K562 (cell line): ENCODE results near the gene FCHO1. TPM values are rescaled to one million over a fixed set of nuclear protein-coding genes. Genes with fewer than 3 reads are reported as not detected.
A peak's percentile ranks its signal among the peaks of the same experiment; 100 is the strongest.

Experiments used
- BCLAF1 ChIP-seq, 2 experiments: fragments of 450-650 bp in 1 of 2; IDR thresholded peaks; 2 replicates each; pipeline ENCODE4 v1.6.1; 2011 to 2017; ENCODE audit warnings: low read depth in 2 of 2, antibody characterized with exemption in 1 of 2, borderline replicate concordance in 1 of 2, low read length in 1 of 2, mild to moderate bottlenecking in 1 of 2, mixed read lengths in 1 of 2; ENCODE audit not compliant: control insufficient read depth in 1 of 2
- CTBP1 ChIP-seq: fragments of 450-650 bp; IDR thresholded peaks from 2 replicates; pipeline ENCODE4 v1.6.1; 2016; ENCODE audit warnings: borderline replicate concordance
- DPF2 ChIP-seq: fragments of 450-650 bp; IDR thresholded peaks from 2 replicates; pipeline ENCODE4 v1.6.1; 2016
- EGR1 ChIP-seq: fragments of 450-650 bp; conservative IDR thresholded peaks from 2 replicates; pipeline ENCODE4 v1.6.1; 2017; ENCODE audit warnings: mild to moderate bottlenecking
- ETV6 ChIP-seq, 3 experiments: fragments of 150-350 bp in 1 of 3; sonication (generic) in 1 of 3; formaldehyde crosslinking in 1 of 3; IDR thresholded peaks; 2 replicates each; pipeline versions ENCODE4 v1.6.1 to v1.8.0; 2014 to 2022; ENCODE audit warnings: borderline replicate concordance in 2 of 3, low read depth in 2 of 3, antibody characterized with exemption in 1 of 3, low read length in 1 of 3, mild to moderate bottlenecking in 1 of 3, missing genetic modification reagents in 1 of 3
- GTF3C2 ChIP-seq: IDR thresholded peaks from 3 replicates; pipeline ENCODE4 v1.6.1; 2011; ENCODE audit warnings: borderline replicate concordance, mild to moderate bottlenecking, moderate library complexity; ENCODE audit not compliant: insufficient read length; ENCODE audit errors: extremely low read depth
- KLF16 ChIP-seq: IDR thresholded peaks from 2 replicates; pipeline ENCODE4 v1.6.1; 2016; ENCODE audit warnings: antibody characterized with exemption
- POLR2G ChIP-seq: fragments of 200-400 bp; formaldehyde crosslinking; IDR thresholded peaks from 2 replicates; pipeline ENCODE4 v1.6.1; 2017; ENCODE audit warnings: low read depth, mild to moderate bottlenecking, antibody characterized with exemption, low read length, moderate library complexity
- PRDM10 ChIP-seq: fragments of 450-650 bp; IDR thresholded peaks from 2 replicates; pipeline ENCODE4 v1.6.1; 2018; ENCODE audit not compliant: partially characterized antibody
- PTBP1 ChIP-seq: fragments of 200-400 bp; formaldehyde crosslinking; IDR thresholded peaks from 2 replicates; pipeline ENCODE4 v1.6.1; 2017; ENCODE audit warnings: low read depth, low read length
- RCOR1 ChIP-seq, 2 experiments: IDR thresholded peaks; 2 replicates each; pipeline ENCODE4 v1.6.1; 2012; ENCODE audit warnings: low read depth in 2 of 2, low read length in 2 of 2, borderline replicate concordance in 1 of 2, improper control_type of control experiment in 1 of 2
- TAL1 ChIP-seq: fragments of 450-650 bp; IDR thresholded peaks from 2 replicates; pipeline ENCODE4 v1.6.1; 2016; ENCODE audit warnings: mild to moderate bottlenecking
- TFAP4 ChIP-seq: sonication (generic); formaldehyde crosslinking; IDR thresholded peaks from 2 replicates; pipeline ENCODE4 v1.8.0; 2022; ENCODE audit warnings: missing genetic modification reagents, mild to moderate bottlenecking, moderate library complexity, borderline replicate concordance
- TRIM28 ChIP-seq: fragments of 450-650 bp; IDR thresholded peaks from 2 replicates; pipeline ENCODE4 v1.6.1; 2017
- ZFP36 ChIP-seq: fragments of 150-350 bp; IDR thresholded peaks from 2 replicates; pipeline ENCODE4 v1.6.1; 2018; ENCODE audit warnings: low read length, low read depth; ENCODE audit not compliant: partially characterized antibody
- polyA plus RNA-seq, 8 experiments: library from polyadenylated mRNA; depleted of rRNA in 4 of 8; stranded (reverse) in 5 of 8; unstranded in 3 of 8; fragments of >200 nt; fragmentation: Nextera tagmentation in 2 of 8; fragmentation: Illumina TruSeq in 1 of 8; extraction: Ambion mirVana in 2 of 8; extraction: Trizol in 1 of 8; gene quantifications; 2 replicates each; pipeline versions ENCODE4 v1.2.1 to v1.2.3, GENCODE V29; 2011 to 2014; ENCODE audit warnings: inconsistent platforms in 1 of 8, missing spikeins in 1 of 8
- total RNA-seq, 7 experiments: library from RNA; depleted of rRNA in 6 of 7; stranded (reverse); fragments of >200 nt in 6 of 7; fragmentation: Illumina TruSeq in 2 of 7; extraction: Trizol in 2 of 7; gene quantifications; 2 replicates each; pipeline versions ENCODE4 v1.2.1 to v1.2.3, GENCODE V29; 2011 to 2021; ENCODE audit warnings: low replicate concordance in 1 of 7

Gene FCHO1
- total and polyA plus RNA-seq, 9 of the 15 experiments (the other 6 are each of a cell fraction or from before 2014, with no cell fraction given): 0.21 to 58.9 (median 18.3) TPM

DNA sequence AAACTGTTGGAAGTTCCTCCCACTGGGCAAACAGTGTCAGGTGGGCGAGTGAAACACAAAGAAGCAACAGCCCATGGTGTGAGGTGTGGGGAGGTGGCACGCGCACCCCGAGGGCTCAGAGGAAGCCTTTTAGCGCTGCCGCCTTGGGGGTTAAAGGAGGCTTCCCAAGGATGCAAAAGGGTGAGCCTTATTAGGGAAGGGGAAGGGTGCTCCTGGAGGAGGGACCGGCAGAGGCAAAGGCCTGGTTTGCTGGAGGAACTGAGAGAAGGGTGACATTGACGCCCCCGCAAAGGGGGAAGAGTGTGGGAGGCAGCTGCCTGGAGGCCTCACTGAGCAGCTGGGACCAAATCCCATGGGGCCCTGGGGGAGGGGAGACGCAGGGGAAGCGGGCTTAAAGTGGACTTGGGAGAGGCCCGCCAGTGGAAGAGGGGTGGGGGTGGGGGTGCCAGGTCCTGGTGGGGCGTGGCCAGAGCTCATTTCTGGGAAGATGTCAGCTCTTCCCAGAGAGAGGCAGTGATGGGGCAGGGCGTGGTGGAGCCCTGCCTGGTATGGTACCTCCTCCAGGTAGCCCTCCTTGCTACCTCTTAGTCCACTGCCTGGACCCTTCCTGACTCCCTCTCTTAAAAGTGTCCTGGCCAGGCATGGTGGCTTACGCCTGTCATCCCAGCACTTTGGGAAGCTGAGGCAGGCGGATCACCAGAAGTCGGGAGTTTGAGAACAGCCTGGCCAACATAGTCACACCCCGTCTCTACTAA lies 12.0 kb upstream of the FCHO1 start (continued):
- TF ChIP-seq TFAP4 (peak; percentile 61; the same call in 1 of the 2 replicates), RCOR1 (IDR thresholded peaks at IDR 0.05; ENCODE audit: borderline replicate concordance in 1 of 2, low read depth in 2 of 2, low read length in 2 of 2) (peak in 1 of 2 experiments; percentile 62; a peak in 1 of 4 replicates), DPF2 (peak; percentile 12; the same call in 1 of the 2 replicates), ZFP36 (peak; percentile 99), TAL1 (no peak), CTBP1 (peak; percentile 73; the same call in 1 of the 2 replicates), KLF16 (0 out of 2 replicates have a peak, but pooled peaks have one; percentile 28), PTBP1 (0 out of 2 replicates have a peak, but pooled peaks have one; percentile 51), POLR2G (0 out of 2 replicates have a peak, but pooled peaks have one; percentile 29), EGR1 (peak; percentile 99), PRDM10 (peak; percentile 21), BCLAF1 (IDR thresholded peaks at IDR 0.05; ENCODE audit: borderline replicate concordance in 1 of 2, control insufficient read depth in 1 of 2, low read depth in 2 of 2, low read length in 1 of 2) (no peak), GTF3C2 (peak; percentile 63), TRIM28 (no peak), ETV6 (IDR thresholded peaks at IDR 0.05; ENCODE audit: borderline replicate concordance in 1 of 2, low read depth in 2 of 2, low read length in 1 of 2) (no peak), ETV6 (CRISPR knock-in tag; IDR thresholded peaks at IDR 0.05; ENCODE audit: borderline replicate concordance) (no peak)
